Measurements from ENCODE around the gene CTNNA2.

DNA sequence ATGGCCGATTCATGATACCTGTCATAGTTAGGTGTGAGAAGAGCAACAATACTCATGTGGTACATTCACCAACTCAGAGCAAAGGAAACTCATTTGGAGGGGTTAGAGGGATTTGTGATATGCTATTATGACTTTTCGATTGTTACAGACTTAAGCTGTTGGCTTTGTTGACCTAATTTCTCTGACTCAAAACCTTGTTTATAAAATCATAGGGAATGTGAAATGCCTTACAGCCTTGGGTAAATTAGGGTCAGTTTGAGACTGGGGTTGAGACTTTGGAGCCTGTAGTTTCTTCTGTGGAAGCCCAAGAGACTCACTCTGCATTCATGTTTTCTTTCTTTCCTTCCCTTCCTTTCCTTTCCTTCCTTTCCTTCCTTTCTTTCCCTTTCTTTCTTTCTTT lies 529.8 kb downstream of the CTNNA2 start:
- TF ChIP-seq, protein P1, sequence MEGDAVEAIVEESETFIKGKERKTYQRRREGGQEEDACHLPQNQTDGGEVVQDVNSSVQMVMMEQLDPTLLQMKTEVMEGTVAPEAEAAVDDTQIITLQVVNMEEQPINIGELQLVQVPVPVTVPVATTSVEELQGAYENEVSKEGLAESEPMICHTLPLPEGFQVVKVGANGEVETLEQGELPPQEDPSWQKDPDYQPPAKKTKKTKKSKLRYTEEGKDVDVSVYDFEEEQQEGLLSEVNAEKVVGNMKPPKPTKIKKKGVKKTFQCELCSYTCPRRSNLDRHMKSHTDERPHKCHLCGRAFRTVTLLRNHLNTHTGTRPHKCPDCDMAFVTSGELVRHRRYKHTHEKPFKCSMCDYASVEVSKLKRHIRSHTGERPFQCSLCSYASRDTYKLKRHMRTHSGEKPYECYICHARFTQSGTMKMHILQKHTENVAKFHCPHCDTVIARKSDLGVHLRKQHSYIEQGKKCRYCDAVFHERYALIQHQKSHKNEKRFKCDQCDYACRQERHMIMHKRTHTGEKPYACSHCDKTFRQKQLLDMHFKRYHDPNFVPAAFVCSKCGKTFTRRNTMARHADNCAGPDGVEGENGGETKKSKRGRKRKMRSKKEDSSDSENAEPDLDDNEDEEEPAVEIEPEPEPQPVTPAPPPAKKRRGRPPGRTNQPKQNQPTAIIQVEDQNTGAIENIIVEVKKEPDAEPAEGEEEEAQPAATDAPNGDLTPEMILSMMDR (IDR thresholded peaks at IDR 0.05; ENCODE audit: low read depth, low read length) = no peak
- no peak for TF ChIP-seq EZH2phosphoT487 (IDR thresholded peaks at IDR 0.05; ENCODE audit: low read depth)

All from OCI-LY3 (cell line).